RKO (cell line): ENCODE results near the gene TENT4A.
"Not testable (repeated sequence)": the region's sequence is repeated elsewhere in the genome, so short reads cannot be mapped to it uniquely, and the experiment has no call there.

ENCODE experiments used
- DNase-seq: peaks from one replicate; pipeline ENCODE4 v3.0.0-alpha.2; 2016; ENCODE audit warnings: low spot score

Gene TENT4A

DNA sequence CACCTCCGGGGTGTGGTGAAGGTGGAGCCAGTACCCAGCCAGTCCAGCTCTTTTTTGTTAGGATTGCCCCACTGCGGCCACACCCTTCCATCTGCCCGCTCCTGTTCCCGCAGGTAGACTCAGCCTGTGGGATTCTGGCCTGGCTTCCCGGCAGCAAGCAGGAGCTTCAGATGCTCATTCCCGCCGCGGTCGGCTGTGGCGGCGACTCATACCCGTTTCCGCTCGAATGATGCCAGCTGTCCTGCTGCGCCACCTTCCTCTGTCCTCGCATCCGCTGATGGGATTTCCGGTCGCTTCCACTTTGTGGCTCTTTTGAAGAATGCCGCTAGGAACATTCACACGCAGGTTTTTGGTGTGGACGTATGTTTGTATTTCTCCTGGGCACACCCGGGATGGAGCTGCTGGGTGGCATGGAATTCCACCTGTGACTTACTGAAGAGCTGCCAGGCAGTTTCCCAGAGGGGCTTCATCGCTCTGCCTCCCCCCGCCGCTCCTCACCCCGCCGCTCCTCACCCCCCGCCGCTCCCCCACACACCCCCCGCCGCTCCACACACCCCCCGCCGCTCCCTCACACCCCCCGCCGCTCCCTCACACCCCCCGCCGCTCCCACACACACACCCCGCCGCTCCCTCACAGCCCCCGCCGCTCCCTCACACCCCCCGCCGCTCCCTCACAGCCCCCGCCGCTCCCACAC lies 60.3 kb downstream of the TENT4A start:
- no peak for DNase-seq

DNA sequence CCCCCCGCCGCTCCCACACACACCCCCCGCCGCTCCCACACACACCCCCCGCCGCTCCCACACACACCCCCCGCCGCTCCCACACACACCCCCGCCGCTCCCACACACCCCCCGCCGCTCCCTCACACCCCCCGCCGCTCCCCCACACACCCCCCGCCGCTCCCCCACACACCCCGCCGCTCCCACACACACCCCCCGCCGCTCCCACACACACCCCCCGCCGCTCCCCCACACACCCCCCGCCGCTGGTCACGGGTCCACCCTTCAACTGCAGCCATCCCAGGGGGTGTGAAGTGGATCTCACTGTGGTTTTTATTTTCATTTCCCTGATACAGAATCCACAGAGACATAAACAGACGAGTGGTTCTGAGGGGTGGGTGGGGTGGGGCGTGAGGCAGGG lies 61.0 kb downstream of the TENT4A start:
- not testable (repeated sequence) for DNase-seq

DNA sequence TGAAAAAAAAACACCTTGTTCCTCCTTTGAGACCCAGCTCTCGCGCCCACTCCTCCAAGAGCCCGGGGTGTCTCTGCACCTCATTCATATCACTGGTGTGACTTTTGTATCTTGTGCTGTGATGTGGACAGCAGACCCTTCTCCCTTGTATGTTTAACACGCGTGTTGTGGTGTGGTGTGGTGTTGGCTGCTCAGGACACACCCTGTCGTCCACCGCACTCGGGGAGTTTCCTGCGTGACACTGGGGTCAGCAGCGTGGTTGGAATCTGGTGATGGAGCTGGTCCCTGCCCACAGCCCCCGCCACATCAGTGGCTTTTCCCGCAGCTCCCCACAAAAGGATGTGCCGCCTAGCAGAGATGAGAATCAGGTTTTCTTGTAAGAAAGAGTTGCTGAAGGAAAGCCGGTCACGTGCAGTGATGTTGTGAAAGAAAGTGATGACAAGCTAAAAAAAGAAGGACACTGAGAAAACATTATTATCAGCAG lies 61.5 kb downstream of the TENT4A start:
- DNase-seq = no peak

DNA sequence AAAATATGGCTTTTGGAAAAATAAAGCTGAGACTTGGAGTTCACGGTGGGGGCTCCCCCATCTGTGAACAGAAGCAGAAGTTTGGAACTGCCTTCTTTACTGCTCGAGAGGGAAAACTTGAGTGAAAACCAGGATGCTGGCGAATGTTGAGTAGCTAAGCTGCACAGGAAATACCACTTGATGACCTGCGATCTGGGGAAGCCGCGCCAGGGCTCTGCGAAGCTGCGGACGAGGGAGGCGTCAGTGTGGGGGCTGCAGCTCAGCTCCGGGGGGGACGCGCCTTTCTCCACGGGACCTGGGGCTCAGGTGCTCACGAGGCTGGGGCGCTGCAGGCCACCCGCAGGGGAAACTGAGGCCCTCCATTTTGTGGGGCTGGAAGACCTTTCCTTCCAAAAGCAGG lies 62.3 kb downstream of the TENT4A start:
- DNase-seq = no peak

DNA sequence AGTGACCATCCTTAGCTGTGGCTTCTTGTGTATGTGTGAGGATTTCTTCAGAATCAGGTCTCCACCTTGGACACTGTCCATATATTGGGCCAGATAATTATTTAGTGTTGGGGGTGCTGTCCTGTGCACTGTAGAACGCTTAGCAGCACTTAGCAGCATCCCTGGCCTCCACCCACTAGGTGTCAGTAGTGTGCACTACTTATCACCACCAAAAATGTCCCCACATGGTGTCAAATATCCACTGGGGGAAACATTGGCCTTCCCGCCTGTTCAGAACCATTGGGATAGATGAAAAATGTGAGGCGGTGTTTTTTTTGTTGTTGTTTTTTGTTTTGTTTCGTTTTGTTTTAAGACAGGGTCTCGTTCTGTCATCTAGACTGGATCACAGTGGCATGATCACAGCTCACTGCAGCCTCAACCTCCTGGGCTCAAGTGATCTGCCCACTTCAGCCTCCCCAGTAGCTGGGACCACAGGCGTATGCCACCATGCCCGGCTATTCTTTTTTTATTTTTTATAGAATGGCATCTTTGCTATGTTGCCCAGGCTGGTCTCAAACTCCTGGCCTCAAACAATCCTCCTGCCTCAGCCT lies 67.7 kb downstream of the TENT4A start:
- peak; percentile 33 for DNase-seq

DNA sequence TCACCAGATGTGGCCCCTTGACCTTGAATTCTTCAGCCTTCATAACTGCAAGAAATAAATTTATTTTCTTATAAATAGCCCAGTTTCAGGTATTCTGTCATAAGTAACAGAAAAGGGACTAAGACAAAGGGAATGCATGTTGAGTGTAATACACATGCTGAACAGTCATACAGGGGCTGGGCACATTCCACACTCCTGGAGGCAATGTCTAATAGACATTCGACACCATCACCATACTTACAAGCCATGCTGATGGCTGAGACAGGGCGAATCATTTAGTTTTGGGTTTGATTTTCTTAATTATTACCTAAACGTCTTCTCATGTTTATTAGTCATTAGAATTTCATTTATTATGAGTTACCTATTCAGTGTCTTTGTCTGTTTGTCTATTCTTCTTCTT lies 68.5 kb downstream of the TENT4A start:
- peak; percentile 31 for DNase-seq

DNA sequence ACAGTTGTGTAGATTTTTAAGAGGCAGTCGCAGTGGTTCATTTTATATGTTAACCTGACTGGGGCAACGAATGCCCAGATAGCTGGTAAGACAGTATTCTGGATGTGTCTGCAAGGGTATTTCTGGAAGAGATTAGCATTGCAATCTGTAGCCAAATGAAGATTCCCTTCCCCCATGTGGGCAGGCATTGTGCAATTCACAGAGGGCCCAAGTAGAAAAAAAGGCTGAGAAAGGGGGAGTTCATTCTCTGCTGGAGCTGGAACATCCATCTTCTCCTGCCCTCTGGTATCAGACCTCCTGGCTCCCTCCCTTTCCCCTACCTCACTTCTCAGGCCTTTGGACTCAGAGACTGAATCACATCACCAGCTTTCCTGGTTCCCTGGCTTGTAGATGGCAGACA lies 70.6 kb downstream of the TENT4A start:
- no peak for DNase-seq

DNA sequence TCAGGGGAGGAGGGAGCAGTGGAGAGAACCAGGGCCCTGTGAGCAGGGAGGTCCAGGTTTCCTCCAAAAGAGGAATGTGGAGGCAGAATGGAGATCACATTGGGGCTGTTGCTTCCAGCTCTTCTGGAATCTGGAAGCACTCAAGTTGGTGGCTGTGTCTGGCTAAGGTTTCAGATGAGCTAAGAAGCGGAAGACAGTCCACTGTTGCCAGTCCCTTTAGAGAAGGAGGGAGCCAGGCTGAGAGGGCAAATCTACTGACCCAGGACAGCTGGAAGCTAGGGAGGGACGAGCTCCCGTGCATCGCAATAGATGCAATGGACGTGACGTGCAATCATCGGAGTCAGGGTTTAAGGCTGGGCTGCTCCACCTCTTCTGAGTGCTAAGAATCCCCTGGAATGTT lies 71.2 kb downstream of the TENT4A start:
- no peak for DNase-seq

DNA sequence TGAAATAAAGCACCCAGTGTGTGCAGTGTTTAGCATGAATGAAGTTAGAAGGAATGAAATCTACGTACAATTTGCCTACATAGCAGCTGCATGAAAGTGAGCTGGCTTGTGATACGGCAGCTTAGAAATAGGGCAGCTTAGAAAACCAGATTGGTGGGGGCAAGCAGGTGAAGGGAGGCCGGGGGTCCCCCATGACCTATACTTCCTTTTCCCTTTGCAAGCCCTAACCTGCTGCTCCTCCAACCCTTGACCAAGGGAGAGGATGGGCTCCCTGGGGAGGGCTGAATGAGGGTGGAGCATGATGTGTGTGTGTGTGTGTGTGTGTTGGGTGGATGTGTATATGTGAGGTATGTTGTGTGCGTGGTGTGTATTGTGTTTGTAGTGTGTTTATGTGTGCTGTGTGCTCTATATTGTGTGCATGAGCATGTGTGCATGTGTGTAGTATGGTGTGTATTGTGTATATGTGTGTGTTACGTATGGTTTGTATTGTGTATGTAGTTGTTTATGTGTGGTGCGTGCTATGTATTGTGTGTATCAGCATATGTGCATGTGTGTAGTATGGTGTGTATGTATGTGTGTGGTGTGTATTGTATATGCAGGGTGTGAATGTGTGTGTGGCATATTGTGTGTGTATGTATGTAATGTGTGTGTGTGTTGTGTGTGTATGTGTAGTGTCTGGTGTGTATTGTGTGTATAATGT lies 72.1 kb downstream of the TENT4A start:
- no peak for DNase-seq

DNA sequence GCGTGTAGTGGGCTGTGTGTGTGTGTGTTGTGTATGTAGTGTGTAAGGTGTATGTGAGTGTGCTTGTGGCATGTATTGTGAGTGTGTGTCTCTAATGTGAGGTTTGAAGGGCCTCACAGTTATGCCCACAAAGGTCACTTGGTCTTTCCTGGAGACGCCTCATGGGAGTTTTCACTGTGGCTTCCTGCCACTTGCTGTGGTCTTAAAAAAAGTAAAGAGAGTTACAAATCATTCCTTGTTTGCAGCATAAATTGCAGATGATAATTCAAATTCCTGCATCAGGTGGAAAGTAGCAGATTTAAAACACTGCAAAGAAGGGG lies 72.6 kb downstream of the TENT4A start:
- no peak for DNase-seq

DNA sequence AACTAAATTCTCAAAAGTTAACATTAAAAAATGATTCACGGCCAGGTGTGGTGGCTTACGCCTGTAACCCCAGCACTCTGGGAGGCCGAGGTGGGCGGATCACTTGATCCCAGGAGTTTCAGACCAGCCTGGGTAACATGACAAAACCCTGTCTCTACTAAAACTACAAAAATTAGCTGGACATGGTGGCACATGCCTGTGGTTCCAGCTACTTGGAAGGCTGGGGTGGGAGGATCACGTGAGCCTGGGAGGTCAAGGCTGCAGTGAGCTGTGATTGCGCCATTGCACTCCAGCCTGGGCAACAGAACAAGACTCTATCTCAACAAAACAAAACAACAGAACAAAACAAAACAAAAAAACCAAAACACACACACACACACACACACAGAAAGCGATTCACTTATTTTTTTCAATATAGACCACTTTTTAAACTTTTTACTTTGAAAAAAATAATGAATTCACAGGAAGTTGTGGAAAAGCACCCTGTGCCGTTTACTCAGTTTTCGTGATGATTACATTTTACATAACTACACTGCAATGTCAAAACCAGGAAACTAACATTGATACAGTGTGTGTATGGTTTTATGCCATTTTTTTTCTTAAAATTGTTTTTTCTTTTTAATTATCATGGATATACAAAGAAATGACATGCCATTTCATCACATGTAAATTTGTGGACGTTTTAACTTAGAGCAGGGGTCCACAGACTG lies 73.7 kb downstream of the TENT4A start:
- DNase-seq = no peak

DNA sequence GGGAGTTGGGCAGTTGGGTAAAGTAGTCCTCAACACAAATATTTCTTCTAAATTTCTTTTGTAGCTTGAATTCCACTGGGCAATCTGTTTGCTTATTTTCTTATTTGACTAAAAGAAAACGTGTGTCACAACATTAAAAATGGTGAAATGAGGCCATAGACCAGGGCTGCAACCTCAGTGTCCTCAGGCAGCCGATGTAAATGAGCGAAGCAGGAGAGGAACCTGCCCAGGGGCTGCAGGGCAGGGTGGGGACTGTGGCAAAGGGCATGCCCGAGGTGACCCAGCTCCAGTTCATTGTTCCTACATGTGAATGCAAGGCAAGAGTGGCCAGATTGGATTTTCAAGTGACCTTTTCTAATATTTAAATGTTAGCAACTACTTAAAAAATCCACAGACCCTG lies 74.7 kb downstream of the TENT4A start:
- DNase-seq = no peak

DNA sequence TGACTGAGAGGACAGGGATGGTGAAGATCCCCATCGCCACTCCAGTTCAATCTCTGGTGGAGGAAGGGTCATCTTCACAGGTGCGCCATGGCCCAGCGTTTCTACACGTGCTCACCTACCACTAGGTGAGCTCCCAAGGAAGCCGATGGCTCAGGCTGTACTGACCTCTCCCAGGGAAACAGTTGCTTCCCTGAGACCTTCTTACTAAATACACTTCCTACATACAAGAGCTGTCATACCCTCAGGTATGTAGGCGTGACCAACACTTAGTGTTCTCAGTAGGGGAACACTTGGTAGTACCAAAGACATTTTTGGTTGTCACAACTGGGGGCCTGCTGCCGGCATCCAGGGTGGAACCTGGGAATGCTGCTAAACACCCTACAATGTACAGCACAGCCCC lies 75.2 kb downstream of the TENT4A start:
- no peak for DNase-seq

DNA sequence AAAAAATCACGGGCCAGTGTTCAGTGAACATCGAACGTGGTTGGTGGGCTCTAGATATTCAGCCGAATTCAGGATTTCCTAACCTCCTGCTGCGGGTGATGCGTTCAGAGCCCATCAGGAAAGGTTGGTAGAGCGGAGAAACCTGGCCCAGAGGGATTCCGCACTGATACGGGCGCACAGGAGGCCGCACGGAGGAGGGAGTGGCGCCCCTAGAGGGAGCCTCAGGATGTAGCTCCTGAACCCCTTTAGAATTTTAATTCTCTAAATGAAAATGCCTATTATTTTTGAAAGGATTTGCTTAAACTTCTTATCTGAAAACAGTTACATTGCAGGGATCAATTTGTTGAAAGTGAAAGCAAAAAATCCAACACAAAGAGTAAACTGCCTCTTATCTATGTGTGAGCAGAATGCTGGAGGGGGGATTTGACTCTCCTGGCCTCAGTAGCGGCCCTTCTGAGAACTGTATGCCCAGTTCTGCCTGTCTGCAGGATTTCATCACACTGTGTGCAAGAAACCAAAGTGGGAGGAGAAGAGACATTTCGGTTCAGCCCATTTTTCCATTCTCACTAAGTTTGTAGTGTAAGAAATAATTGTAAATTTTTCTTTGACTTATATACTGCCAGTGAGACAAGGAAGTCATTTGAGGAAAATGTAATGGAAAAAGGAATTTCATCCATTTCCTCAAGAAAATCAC lies 75.9 kb downstream of the TENT4A start:
- DNase-seq = no peak

DNA sequence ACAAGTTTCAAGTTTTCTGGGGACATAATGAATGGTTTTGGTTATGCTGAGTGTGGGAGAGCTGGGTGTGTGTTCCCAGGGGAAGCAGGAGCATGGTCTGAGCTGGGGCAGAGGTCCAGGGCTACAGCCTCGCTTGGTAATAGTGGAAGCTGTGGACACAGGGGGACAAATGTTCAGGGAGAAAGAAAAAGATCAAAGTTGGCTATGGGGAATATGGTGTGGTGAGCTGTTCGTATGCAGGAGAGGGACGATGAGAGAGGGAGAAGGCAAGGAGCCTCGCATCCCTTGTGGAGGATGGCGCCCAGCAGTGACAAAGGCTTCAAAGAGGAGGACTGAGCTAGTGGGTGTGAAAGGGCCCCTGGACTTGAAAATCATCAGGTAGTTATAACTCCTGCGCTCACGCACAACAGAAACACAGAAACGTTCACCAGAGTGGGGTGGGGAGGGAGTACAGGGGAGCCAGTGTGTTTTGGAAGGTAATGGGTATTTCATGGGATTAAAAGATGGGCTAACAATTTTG lies 77.2 kb downstream of the TENT4A start:
- no peak for DNase-seq

DNA sequence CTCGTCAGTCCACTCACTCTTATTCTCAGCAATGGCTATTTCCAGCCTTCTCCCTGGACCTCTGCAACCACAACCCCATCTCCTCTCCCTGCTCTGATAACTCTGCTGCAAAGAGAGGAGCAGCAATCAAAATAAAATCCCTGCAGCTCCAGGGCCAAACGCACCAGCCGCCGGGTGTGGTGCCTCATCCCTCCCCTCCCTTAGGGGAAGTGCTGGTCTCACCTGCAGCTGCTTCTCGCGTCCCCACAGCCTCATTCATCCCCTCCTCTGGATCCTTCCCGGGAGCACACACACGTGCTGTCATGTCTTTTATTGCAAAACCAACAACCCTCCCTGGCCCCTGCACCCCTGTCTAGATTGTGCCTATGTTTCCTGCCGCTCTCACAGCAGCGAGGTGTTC lies 77.8 kb downstream of the TENT4A start:
- DNase-seq = no peak

DNA sequence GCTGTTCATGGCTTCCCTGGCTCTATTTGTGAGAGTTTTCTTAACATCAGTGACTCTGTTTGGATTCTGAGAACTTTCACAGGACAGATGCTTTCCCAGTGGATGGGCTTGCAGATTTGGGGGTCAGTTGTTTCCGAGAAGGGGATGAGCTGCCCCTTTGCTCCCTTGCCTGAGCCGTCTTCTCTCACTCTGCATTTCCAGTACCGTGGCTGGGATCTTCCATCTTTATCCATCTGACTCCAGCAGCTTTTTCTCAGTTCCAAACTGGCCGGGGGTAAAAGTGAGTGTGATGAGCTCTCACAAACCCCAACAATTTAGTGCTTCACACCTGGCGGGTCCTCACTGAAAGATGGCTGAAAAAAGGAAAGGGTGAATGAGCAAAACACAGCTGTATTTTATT lies 79.1 kb downstream of the TENT4A start:
- no peak for DNase-seq

DNA sequence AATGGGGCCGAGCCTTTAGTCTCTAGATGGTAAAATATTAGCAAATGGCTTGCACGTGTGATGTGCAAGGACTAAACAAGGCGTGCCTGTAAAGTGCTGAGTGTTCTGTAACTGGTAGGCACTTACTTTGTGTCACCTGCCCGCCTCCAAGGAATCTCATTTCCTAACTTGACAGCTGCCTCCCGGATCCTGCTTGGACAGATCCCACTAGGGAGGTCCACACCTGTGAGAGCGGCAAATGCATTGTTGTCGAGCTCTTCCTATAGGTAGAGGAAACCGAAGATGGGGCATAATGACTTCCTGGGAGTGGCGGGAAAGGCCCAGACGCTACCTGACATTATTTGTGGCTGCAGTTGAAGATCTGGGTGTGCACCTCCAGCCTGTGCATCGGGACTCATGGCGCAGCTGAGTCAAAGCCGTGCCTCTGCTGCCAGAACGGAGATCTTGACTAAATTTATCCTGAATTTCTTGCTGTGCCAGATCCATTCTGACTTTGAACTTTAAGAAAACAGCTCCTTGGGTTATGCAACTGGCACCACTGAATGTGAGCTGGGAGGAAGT lies 79.8 kb downstream of the TENT4A start:
- DNase-seq = no peak

DNA sequence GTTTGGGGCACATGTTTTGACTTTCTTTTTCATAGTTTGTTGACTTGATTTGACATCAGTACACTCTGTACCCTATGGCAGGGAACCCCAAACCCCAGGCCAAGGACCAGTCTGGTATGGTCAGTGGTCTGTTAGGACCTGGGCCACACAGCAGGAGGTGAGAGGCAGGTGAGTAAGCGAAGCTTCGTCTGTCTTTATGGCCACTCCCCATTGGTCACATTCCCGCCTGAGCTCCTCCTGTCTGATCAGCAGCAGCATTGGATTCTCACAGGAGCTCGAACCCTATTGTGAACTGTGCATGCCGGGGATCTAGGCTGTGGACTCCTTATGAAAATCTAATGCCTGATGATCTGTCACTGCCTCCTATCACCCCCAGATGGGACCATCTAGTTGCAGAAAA lies 88.0 kb downstream of the TENT4A start:
- DNase-seq = no peak

DNA sequence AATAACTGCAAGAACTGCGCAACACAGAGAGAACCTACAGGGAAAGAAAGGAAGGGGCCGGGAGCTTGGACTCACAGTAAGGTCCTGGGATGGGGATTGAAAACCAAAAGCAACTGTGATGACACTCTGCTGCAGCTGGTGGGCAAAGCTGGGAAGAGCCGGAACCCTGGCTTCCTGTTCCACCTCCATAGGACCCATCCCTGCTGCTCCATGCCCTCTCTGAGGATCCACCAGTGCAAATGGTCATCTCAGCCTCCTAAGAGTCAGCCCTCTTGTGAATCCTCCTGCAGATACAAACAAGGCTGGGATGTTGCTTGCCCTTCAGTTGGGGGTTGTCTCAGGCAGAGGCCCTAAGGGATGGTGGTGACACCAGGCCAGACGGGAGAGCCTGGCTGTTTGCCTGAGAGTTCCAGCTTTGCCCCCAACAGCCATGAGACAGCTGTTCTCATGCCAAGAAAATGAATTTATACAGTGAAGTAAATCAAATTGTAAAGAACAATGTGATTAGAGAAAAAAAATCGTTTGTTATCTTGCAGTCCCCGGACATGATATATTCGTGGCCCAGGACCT lies 90.8 kb downstream of the TENT4A start:
- DNase-seq = no peak

DNA sequence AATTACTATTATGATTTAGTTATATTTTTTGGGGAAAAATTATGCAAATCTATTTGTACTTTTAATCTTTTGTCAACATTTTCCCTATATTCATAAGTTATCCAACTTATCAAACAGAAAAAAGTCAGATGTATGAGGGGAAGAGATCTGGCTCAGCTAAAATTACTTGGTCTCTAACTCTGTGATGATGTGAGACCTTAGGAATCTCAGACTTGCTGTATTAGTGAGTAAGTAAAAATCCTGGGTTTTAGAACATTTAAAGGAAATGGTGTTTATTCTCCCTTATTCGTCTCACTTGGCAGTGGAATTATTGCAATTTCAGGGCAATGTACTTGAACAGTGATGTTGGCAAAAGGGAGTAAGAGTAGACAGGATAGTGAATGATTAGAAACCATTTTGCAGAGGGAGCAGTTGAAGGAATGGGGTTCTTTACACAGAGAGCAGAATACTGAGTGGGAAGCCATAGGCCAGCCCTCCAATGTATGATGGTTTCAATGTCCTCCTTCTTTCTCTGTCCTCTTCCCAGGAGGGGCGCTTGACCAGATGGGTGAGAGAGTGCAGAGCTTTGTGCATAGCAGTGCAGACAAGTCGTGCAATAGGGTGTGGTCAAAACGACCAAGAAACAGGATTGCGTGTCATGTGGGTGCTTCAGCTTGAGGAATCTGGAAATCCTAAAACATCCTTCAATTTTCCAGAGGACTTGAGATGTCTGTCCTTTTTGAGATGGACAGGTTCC lies 91.7 kb downstream of the TENT4A start:
- DNase-seq = no peak
